Psoas muscle (tissue), 8 donors: ENCODE results near the gene EXOSC1. TPM values are rescaled to one million over a fixed set of nuclear protein-coding genes. Genes with fewer than 3 reads are reported as not detected.
A peak's percentile ranks its signal among the peaks of the same experiment; 100 is the strongest.

Source experiments
- ATAC-seq, 4 donors: fragments of 200-7000 bp; cut with Tn5 transposase; one replicate each; pipeline ENCODE4 v1.9.1; 2020; ENCODE audit warnings: moderate library complexity in 3 of 4, mild to moderate bottlenecking in 2 of 4
- DNase-seq, 2 donors: peaks; one replicate each; pipeline ENCODE4 v3.0.0-alpha.2; 2020
- H3K27ac ChIP-seq: fragments of 200-600 bp; one replicate; pipeline ENCODE4 v1.8.0; 2022
- H3K27me3 ChIP-seq, 3 donors: fragments of 200-600 bp in 1 of 3; one replicate each; pipeline versions ENCODE4 v1.6.1 to v1.8.0; 2013 to 2022; ENCODE audit warnings: low read length in 2 of 3, mild to moderate bottlenecking in 2 of 3, moderate library complexity in 1 of 3; ENCODE audit not compliant: insufficient read depth in 3 of 3
- H3K36me3 ChIP-seq, 2 donors: fragments of 200-600 bp in 1 of 2; one replicate each; pipeline versions ENCODE4 v1.6.1 to v1.8.0; 2013 to 2022; ENCODE audit warnings: low read depth in 1 of 2, mild to moderate bottlenecking in 1 of 2, moderate library complexity in 1 of 2; ENCODE audit not compliant: insufficient read depth in 1 of 2
- H3K4me1 ChIP-seq: fragments of 200-600 bp; one replicate; pipeline ENCODE4 v1.8.0; 2022
- H3K4me3 ChIP-seq: fragments of 200-600 bp; one replicate; pipeline ENCODE4 v1.8.0; 2022; ENCODE audit warnings: mild to moderate bottlenecking
- H3K9me3 ChIP-seq: fragments of 200-600 bp; one replicate; pipeline ENCODE4 v1.8.0; 2022
- CTCF ChIP-seq: fragments of 200-600 bp; IDR thresholded peaks from one replicate; pipeline ENCODE4 v1.8.0; 2022; ENCODE audit warnings: antibody characterized with exemption
- WGBS, 3 donors: extraction: QIAGEN DNeasy Blood & Tissue Kit; methylation state at CpG; one replicate each; pipeline versions ENCODE4 v1.1.6 to v1.1.7; 2013; 5-methylcytosine and 5-hydroxymethylcytosine counted together
- intact Hi-C, 2 donors: fragments of 100-400 bp; cut with DNase I; formaldehyde crosslinking; loops; one replicate each; pipeline versions ENCODE4 v1.11.0 to v1.14.2; 2022
- polyA plus RNA-seq, 3 donors: library from polyadenylated mRNA; stranded (reverse); fragments of 200-250 nt; gene quantifications; one replicate each; pipeline ENCODE4 v1.2.3, GENCODE V29; 2013
- total RNA-seq, 4 donors: library from RNA; stranded (reverse); fragmentation: NEBNext Ultra II Directional in 2 of 4; extraction: Animal tissue kit (Norgen Biotek cat#: 25700) in 2 of 4; gene quantifications; one replicate each; pipeline versions ENCODE4 v1.2.1 to v1.2.4, GENCODE V29; 2021 to 2023
- donor health status: healthy with polysubstance abuse.
- donor health status: DM: no; HTN: no; CAD: no; lungs with moderate emphysema.
- donor health status: Bipolar disorder and iron deficiency.
- donor health status: healthy.
- donor health status: DM: yes; HTN: yes; CAD: no.
- donor health status: DM: no; HTN: no; CAD: no.
- donor health status: DM: no; HTN: no; CAD: no.
- donor health status: DM: yes; HTN: yes; CAD: no.

Gene EXOSC1
- total and polyA plus RNA-seq, 7 donors: 14.0 to 36.5 (median 20.4) TPM

GRCh38 chr10:97463363-97464132, 17.7 kb upstream of the EXOSC1 start:
- ATAC-seq (peak; percentile 81 to 87 (median 85)), DNase-seq (no peak)
- H3K27ac ChIP-seq: peak overlapping the region; percentile 64
- H3K36me3 ChIP-seq: peaks cover 52 to 97% of the 10 kb centered on the region in 2 donors
- no peaks in the 10 kb centered on the region for H3K27me3 ChIP-seq
- no peak overlapping the region for H3K4me3 ChIP-seq
- H3K9me3 ChIP-seq: no peaks in the 10 kb centered on the region
- 58 to 73% (median 63%) methylated on average over 4 of the region's 4 CpGs for WGBS, 3 donors
- peaks cover 7% of the 10 kb centered on the region for H3K4me1 ChIP-seq
- TF ChIP-seq CTCF: peak; percentile 93
- intact Hi-C loops: loop anchor here in 1 of 2 donors (1.0 to 2.0 kb wide), 2 partner anchors 90 to 149 kb away; no protein-coding TSS in a partner anchor

DNA sequence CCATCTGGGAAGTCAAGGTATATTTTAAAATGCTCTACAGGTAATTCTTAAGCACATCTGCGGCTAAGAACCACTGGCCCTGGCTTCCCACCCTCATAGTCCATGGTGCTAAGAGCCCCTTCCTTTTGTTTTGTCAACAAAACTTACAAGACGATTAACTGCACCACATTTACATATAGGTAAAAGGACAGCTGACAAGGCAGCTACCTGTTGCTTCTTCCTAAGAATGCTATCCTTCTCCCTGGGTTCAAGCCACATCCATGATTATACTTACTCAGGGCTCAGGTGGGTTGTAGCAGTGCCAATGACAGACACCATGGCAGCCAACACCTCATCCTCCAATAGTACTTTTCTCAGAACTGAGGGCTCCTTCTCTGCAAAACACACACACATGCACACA, 16.5 kb upstream of the EXOSC1 start:
- no peak for ATAC-seq
- TF ChIP-seq CTCF: no peak

GRCh38 chr10:97459933-97460332, 14.1 kb upstream of the EXOSC1 start:
- no peaks in the 10 kb centered on the region for H3K9me3 ChIP-seq
- H3K27me3 ChIP-seq: no peaks in the 10 kb centered on the region
- no peak overlapping the region for H3K27ac ChIP-seq
- 64 to 85% (median 68%) methylated on average over 7 of the region's 7 CpGs for WGBS, 3 donors
- H3K36me3 ChIP-seq: peaks cover 36 to 97% of the 10 kb centered on the region in 2 donors
- no peak for ATAC-seq
- intact Hi-C loops: no loop called here
- no peak for TF ChIP-seq CTCF
- H3K4me3 ChIP-seq: no peak overlapping the region
- peaks cover 7% of the 10 kb centered on the region for H3K4me1 ChIP-seq
- no peak for DNase-seq

More for the DNA sequence above, 16.5 kb upstream of the EXOSC1 start:
- Histone ChIP-seq H3K4me1 (peaks cover 7% of the 10 kb centered on the region), H3K36me3 (peaks cover 46 to 97% of the 10 kb centered on the region in 2 donors), H3K27me3 (no peaks in the 10 kb centered on the region), H3K9me3 (no peaks in the 10 kb centered on the region), H3K27ac (no peak overlapping the region), H3K4me3 (no peak overlapping the region)
- no peak for DNase-seq
- WGBS, 3 donors: 93 to 98% (median 97%) methylated on average over 2 of the region's 2 CpGs
- intact Hi-C loops: loop anchor here in 1 of 2 donors (2.0 kb wide), 1 partner anchor 150 kb away; no protein-coding TSS in a partner anchor

DNA sequence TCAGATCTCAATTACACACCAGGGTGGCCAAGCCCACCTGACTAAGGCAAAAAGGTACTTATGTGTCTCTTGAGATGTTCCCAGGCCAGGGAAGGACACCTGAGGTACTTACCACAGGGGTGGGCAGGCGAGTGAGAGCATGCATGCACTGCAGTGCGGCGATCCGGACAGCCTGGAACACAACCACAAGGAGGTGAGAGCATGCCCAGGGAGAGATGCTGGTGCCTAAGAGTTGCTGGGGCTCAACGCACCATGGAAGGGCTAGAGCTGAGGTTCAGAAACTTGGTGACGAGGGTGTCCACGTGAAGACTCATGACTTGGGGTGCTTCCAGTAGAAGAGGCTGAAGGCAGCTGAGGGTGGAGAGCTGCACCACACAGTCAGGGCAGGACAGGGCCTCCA, 13.3 kb upstream of the EXOSC1 start:
- DNase-seq (no peak), ATAC-seq (no peak)
- 89 to 98% (median 89%) methylated on average over 7 of the region's 7 CpGs for WGBS, 3 donors
- Histone ChIP-seq H3K4me3 (no peak overlapping the region), H3K27ac (no peak overlapping the region), H3K36me3 (peaks cover 32 to 92% of the 10 kb centered on the region in 2 donors), H3K9me3 (no peaks in the 10 kb centered on the region), H3K4me1 (peaks cover 4% of the 10 kb centered on the region), H3K27me3 (no peaks in the 10 kb centered on the region)
- no peak for TF ChIP-seq CTCF
- intact Hi-C loops: no loop called here
